KMS-11 (cell line): ENCODE results near the gene MILR1.
"Not testable (repeated sequence)": the region's sequence is repeated elsewhere in the genome, so short reads cannot be mapped to it uniquely, and the experiment has no call there.

Experiments
- H2AFZ ChIP-seq: fragments of 200-600 bp; sonication (generic); 2 replicates; pipeline ENCODE4 v1.6.1; 2016; ENCODE audit warnings: antibody characterized with exemption, mixed run types, low read depth
- H3K27ac ChIP-seq: fragments of 200-600 bp; sonication (generic); 2 replicates; pipeline ENCODE4 v1.6.1; 2016; ENCODE audit warnings: mild to moderate bottlenecking, mixed run types
- H3K27me3 ChIP-seq: fragments of 200-600 bp; sonication (generic); 2 replicates; pipeline ENCODE4 v1.6.1; 2017; ENCODE audit warnings: mild to moderate bottlenecking, low read depth, mixed run types, moderate library complexity; ENCODE audit not compliant: insufficient read depth
- H3K36me3 ChIP-seq: fragments of 200-600 bp; sonication (generic); 2 replicates; pipeline ENCODE4 v1.6.1; 2017; ENCODE audit warnings: mild to moderate bottlenecking, mixed run types; ENCODE audit not compliant: insufficient read depth
- H3K4me1 ChIP-seq: fragments of 200-600 bp; sonication (generic); 2 replicates; pipeline ENCODE4 v1.6.1; 2016; ENCODE audit warnings: mild to moderate bottlenecking, low read depth, mixed run types; ENCODE audit not compliant: poor library complexity, severe bottlenecking
- H3K4me2 ChIP-seq: fragments of 200-600 bp; sonication (generic); 2 replicates; pipeline ENCODE4 v1.7.0; 2016; ENCODE audit warnings: mild to moderate bottlenecking, mixed run types
- H3K4me3 ChIP-seq: fragments of 200-600 bp; sonication (generic); IDR thresholded peaks from 2 replicates; pipeline ENCODE4 v1.6.1; 2017; ENCODE audit warnings: low read depth, low read length, mixed read lengths; ENCODE audit not compliant: insufficient read depth
- H3K79me2 ChIP-seq: fragments of 200-600 bp; sonication (generic); 2 replicates; pipeline ENCODE4 v1.6.1; 2016; ENCODE audit warnings: low read depth, mixed run types; ENCODE audit not compliant: insufficient read depth
- H3K9ac ChIP-seq: fragments of 200-600 bp; sonication (generic); 2 replicates; pipeline ENCODE4 v1.6.1; 2016; ENCODE audit warnings: mild to moderate bottlenecking, mixed run types
- H4K20me1 ChIP-seq: fragments of 200-600 bp; sonication (generic); 2 replicates; pipeline ENCODE4 v1.6.1; 2016; ENCODE audit warnings: mild to moderate bottlenecking, mixed run types; ENCODE audit not compliant: insufficient read depth
- CTCF ChIP-seq: fragments of 200-600 bp; sonication (generic); conservative IDR thresholded peaks from 2 replicates; pipeline ENCODE4 v1.6.1; 2017; ENCODE audit warnings: low read depth, mild to moderate bottlenecking, antibody characterized with exemption, low read length, moderate library complexity, mixed read lengths

MILR1 gene

GRCh38 chr17:64418506-64419339 is 30.2 kb upstream of the MILR1 start:
- Histone ChIP-seq H3K4me1 (peaks cover 14% of the 10 kb centered on the region), H2AFZ (peak overlapping the region; percentile 62; the same call in 1 of the 2 replicates), H4K20me1 (no peaks in the 10 kb centered on the region), H3K27me3 (no peaks in the 10 kb centered on the region), H3K27ac (no peak overlapping the region), H3K9ac (no peak overlapping the region), H3K36me3 (no peaks in the 10 kb centered on the region), H3K79me2 (no peaks in the 10 kb centered on the region), H3K4me2 (peak overlapping the region; percentile 44; the same call in 1 of the 2 replicates), H3K4me3 (no peak overlapping the region)
- TF ChIP-seq CTCF, result peak; percentile 86

- Histone ChIP-seq H3K36me3 (no peaks in the 10 kb centered on the region), H2AFZ (no peak overlapping the region), H3K4me1 (peaks cover 12% of the 10 kb centered on the region), H3K9ac (no peak overlapping the region), H3K4me3 (no peak overlapping the region), H3K4me2 (no peak overlapping the region), H4K20me1 (no peaks in the 10 kb centered on the region), H3K79me2 (no peaks in the 10 kb centered on the region), H3K27me3 (no peaks in the 10 kb centered on the region), H3K27ac (no peak overlapping the region)
- peak; percentile 93 for TF ChIP-seq CTCF
Observed at GRCh38 chr17:64420143-64420670, 28.7 kb upstream of the MILR1 start.

- not testable (repeated sequence) for H3K4me2 ChIP-seq, H4K20me1 ChIP-seq, H3K79me2 ChIP-seq, H2AFZ ChIP-seq, H3K27ac ChIP-seq, H3K4me3 ChIP-seq, H3K27me3 ChIP-seq, H3K9ac ChIP-seq, H3K36me3 ChIP-seq
- peaks cover 12% of the 10 kb centered on the region for H3K4me1 ChIP-seq
Observed at GRCh38 chr17:64422121-64422520, 26.8 kb upstream of the MILR1 start.

- H4K20me1 ChIP-seq, result no peaks in the 10 kb centered on the region
- H3K27me3 ChIP-seq, result no peaks in the 10 kb centered on the region
- no peak overlapping the region for H3K4me2 ChIP-seq
- H3K4me3 ChIP-seq, result no peak overlapping the region
- peaks cover 5% of the 10 kb centered on the region for H3K4me1 ChIP-seq
- H3K36me3 ChIP-seq, result no peaks in the 10 kb centered on the region
- no peak overlapping the region for H3K27ac ChIP-seq
- no peak overlapping the region for H2AFZ ChIP-seq
- no peak for TF ChIP-seq CTCF
- no peaks in the 10 kb centered on the region for H3K79me2 ChIP-seq
- H3K9ac ChIP-seq, result no peak overlapping the region
Observed at GRCh38 chr17:64423881-64424280, 25.0 kb upstream of the MILR1 start.

GRCh38 chr17:64424324-64424849 is 24.5 kb upstream of the MILR1 start:
- peaks cover under 1% of the 10 kb centered on the region for H3K4me1 ChIP-seq

More at GRCh38 chr17:64424324-64424849, 24.5 kb upstream of the MILR1 start:
- Histone ChIP-seq H2AFZ (no peak overlapping the region), H3K27me3 (no peaks in the 10 kb centered on the region), H3K36me3 (no peaks in the 10 kb centered on the region), H3K79me2 (no peaks in the 10 kb centered on the region), H3K4me2 (no peak overlapping the region), H3K9ac (no peak overlapping the region), H4K20me1 (no peaks in the 10 kb centered on the region), H3K4me3 (no peak overlapping the region), H3K27ac (no peak overlapping the region)
- TF ChIP-seq CTCF, result no peak
